Measurements from ENCODE around the gene FHOD3.

DNA sequence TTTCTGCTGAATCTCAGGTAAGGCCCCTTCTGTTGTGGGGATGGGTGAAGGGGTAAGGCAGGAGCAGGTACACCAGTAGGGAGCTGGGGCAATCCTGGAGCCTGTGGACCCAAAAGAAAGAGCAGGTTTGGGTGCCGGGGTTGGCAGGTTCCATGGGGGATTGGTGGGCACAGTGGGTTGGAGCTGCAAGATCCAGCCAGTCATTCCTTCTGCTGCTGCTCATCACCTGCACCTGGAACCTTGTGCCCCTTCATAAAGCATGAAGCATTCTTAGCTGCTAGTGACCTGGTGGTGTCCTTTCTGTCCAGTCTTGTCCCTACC is 24.9 kb downstream of the FHOD3 start:
- TF ChIP-seq, protein P1, sequence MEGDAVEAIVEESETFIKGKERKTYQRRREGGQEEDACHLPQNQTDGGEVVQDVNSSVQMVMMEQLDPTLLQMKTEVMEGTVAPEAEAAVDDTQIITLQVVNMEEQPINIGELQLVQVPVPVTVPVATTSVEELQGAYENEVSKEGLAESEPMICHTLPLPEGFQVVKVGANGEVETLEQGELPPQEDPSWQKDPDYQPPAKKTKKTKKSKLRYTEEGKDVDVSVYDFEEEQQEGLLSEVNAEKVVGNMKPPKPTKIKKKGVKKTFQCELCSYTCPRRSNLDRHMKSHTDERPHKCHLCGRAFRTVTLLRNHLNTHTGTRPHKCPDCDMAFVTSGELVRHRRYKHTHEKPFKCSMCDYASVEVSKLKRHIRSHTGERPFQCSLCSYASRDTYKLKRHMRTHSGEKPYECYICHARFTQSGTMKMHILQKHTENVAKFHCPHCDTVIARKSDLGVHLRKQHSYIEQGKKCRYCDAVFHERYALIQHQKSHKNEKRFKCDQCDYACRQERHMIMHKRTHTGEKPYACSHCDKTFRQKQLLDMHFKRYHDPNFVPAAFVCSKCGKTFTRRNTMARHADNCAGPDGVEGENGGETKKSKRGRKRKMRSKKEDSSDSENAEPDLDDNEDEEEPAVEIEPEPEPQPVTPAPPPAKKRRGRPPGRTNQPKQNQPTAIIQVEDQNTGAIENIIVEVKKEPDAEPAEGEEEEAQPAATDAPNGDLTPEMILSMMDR (conservative IDR thresholded peaks at IDR 0.05; ENCODE audit: low read depth, low read length), result no peak
- TF ChIP-seq EZH2 (IDR thresholded peaks at IDR 0.05; ENCODE audit: borderline replicate concordance, low read depth, low read length, poor library complexity, severe bottlenecking), result no peak

All from A673 (cell line).